ENCODE data around the gene CCDC188.

The CCDC188 gene

DNA sequence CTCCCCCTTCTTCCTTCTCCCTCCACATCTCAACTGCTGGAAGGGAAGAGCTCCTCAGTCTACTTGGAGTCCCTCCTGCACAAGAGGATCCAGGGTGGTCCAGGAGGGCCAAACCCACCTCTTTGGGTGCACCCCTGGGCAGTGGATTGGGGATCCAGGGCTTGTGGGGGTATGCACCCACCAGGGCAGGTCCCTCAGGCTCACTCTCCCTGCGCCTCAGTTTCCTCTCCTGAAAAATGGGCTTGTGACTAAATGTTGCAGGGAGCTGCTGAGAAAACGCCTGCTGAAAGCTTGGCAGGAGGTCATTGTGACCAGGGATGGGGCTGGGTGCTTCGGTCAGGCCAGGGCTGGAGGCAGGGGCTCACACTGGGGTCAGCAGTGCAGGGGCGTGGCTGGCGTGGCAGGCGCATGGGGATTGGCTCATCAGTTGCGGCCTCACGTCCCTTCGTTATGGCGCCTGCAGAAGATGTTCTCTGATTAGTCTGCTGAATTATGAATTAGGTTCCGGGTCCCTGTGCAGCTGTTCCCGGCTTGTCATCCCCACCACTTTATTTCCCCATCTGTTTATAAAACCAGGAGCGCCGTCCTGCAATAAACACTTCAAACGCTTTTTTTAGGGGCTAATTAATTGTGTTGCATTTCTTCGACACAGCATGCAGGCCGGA is 25.7 kb upstream of the CCDC188 start:
- H3K9me3 ChIP-seq (ENCODE audit: control insufficient read depth, insufficient read depth, low read length), result no peaks in the 10 kb centered on the region
- no peak overlapping the region for H3K9ac ChIP-seq (ENCODE audit: low read depth, low read length)
- H3K27ac ChIP-seq (ENCODE audit: low read depth, low read length), result no peak overlapping the region
- no peaks in the 10 kb centered on the region for H3K36me3 ChIP-seq (ENCODE audit: control insufficient read depth, insufficient read depth, low read length)
- H3K4me3 ChIP-seq (ENCODE audit: low read depth, low read length), result no peak overlapping the region
- H3K4me1 ChIP-seq (ENCODE audit: control insufficient read depth, insufficient read depth, low read length), result no peaks in the 10 kb centered on the region
- no peaks in the 10 kb centered on the region for H3K27me3 ChIP-seq (ENCODE audit: control insufficient read depth, insufficient read depth, low read length)

DNA sequence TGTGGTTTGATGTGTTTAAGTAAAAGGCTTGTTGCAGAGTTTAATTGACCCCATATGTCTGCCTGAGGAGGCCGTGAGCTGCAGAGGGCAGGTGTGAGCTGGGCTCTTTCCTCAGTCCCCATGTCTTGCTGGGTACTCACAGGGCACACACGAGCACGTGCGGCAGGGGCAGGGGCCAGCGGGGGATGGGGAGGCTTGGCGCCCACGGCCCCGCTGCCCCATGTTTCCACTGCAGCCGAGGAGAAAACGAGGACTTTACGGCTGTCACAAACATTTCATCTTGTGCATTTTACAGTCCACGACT is 24.7 kb upstream of the CCDC188 start:
- Histone ChIP-seq H3K27me3 (ENCODE audit: control insufficient read depth, insufficient read depth, low read length) (no peaks in the 10 kb centered on the region), H3K36me3 (ENCODE audit: control insufficient read depth, insufficient read depth, low read length) (no peaks in the 10 kb centered on the region), H3K9ac (ENCODE audit: low read depth, low read length) (no peak overlapping the region), H3K4me1 (ENCODE audit: control insufficient read depth, insufficient read depth, low read length) (no peaks in the 10 kb centered on the region), H3K27ac (ENCODE audit: low read depth, low read length) (no peak overlapping the region), H3K9me3 (ENCODE audit: control insufficient read depth, insufficient read depth, low read length) (no peaks in the 10 kb centered on the region), H3K4me3 (ENCODE audit: low read depth, low read length) (no peak overlapping the region)

DNA sequence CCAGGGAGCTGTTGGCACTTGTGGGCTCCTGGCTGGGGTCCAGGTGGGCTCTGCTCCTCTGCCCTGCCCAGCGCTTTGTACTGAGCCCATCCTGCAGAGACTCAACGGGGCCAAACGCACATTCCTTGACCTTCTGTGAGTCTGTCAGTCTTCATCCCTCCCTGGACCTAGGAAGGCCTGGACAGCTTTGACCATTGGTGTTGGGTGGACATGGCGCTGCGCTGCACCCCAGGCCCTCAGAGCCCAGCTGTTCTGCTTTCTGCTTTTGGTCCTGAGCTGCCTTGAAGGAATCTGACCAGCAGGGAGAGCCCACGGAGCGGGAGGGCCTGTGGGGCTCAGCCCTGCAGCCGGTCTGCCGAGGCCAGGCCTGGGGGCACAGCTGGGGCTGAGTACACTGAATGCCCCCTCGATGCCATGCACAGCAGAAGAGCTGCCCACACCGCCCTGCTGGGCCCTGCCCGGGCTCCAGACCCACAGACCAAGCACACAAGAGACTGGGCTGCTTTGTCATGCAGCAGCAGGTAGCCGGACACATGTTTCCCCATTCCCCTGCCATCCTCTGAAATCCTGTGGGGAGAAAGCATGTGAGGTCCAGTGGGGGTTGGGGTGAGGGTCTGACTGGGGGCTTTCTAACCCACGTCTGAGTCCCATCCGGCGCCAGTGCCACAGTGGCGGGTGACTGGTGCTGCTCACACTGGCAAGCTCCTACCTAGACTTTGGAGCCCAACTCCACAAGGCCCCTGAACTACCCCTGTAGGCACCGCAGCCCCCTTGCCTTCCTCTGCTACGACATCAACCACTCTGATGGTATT is 24.1 kb upstream of the CCDC188 start:
- Histone ChIP-seq H3K27me3 (ENCODE audit: control insufficient read depth, insufficient read depth, low read length) (no peaks in the 10 kb centered on the region), H3K9ac (ENCODE audit: low read depth, low read length) (no peak overlapping the region), H3K27ac (ENCODE audit: low read depth, low read length) (no peak overlapping the region), H3K9me3 (ENCODE audit: control insufficient read depth, insufficient read depth, low read length) (no peaks in the 10 kb centered on the region), H3K4me1 (ENCODE audit: control insufficient read depth, insufficient read depth, low read length) (no peaks in the 10 kb centered on the region), H3K4me3 (ENCODE audit: low read depth, low read length) (no peak overlapping the region), H3K36me3 (ENCODE audit: control insufficient read depth, insufficient read depth, low read length) (no peaks in the 10 kb centered on the region)

DNA sequence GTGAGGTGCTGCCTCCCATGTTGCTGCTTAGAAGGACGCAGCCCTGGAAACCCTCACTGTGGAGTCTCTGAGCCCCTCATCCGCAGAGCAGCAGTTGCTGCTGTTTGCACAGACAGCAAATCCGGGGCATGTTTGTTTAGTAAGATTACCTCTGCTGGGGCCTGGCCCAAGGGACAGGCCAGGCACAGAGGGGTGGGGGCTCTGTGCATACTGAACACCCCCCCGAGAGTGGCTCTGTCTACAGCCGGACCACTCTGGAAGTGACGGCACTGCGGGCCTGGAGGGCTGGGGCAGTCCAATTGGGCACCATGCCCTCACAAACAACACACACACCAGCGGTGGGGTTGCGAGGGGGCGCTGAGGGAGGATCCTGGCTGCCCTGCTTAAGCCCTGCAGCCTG is 22.9 kb upstream of the CCDC188 start:
- H3K27ac ChIP-seq (ENCODE audit: low read depth, low read length), result no peak overlapping the region
- no peaks in the 10 kb centered on the region for H3K9me3 ChIP-seq (ENCODE audit: control insufficient read depth, insufficient read depth, low read length)
- no peak overlapping the region for H3K9ac ChIP-seq (ENCODE audit: low read depth, low read length)
- H3K4me1 ChIP-seq (ENCODE audit: control insufficient read depth, insufficient read depth, low read length), result no peaks in the 10 kb centered on the region
- H3K27me3 ChIP-seq (ENCODE audit: control insufficient read depth, insufficient read depth, low read length), result no peaks in the 10 kb centered on the region
- H3K4me3 ChIP-seq (ENCODE audit: low read depth, low read length), result no peak overlapping the region
- no peaks in the 10 kb centered on the region for H3K36me3 ChIP-seq (ENCODE audit: control insufficient read depth, insufficient read depth, low read length)

DNA sequence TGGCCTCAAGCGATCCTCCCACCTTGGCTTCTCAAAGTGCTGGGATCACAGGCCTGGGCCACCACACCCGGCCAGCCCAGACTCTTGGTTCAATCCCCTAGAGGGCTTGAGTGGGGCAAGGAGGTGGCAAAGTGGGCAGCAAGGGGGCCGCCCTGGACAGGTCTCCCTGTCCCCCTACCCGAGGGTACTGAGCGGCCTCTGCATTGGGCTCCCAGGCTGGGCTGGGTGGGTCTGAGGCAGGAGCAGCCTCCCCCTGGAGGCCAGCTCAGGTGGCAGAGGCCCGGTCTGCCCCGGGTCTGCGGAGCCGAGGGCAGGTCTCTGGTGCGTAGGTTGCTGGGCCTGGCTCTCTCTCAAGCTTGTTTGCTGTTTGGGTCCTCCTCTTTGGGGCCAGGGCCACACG is 22.4 kb upstream of the CCDC188 start:
- H3K9me3 ChIP-seq (ENCODE audit: control insufficient read depth, insufficient read depth, low read length), result no peaks in the 10 kb centered on the region
- no peaks in the 10 kb centered on the region for H3K27me3 ChIP-seq (ENCODE audit: control insufficient read depth, insufficient read depth, low read length)
- H3K9ac ChIP-seq (ENCODE audit: low read depth, low read length), result no peak overlapping the region
- no peaks in the 10 kb centered on the region for H3K36me3 ChIP-seq (ENCODE audit: control insufficient read depth, insufficient read depth, low read length)
- no peak overlapping the region for H3K4me3 ChIP-seq (ENCODE audit: low read depth, low read length)
- no peaks in the 10 kb centered on the region for H3K4me1 ChIP-seq (ENCODE audit: control insufficient read depth, insufficient read depth, low read length)
- no peak overlapping the region for H3K27ac ChIP-seq (ENCODE audit: low read depth, low read length)

DNA sequence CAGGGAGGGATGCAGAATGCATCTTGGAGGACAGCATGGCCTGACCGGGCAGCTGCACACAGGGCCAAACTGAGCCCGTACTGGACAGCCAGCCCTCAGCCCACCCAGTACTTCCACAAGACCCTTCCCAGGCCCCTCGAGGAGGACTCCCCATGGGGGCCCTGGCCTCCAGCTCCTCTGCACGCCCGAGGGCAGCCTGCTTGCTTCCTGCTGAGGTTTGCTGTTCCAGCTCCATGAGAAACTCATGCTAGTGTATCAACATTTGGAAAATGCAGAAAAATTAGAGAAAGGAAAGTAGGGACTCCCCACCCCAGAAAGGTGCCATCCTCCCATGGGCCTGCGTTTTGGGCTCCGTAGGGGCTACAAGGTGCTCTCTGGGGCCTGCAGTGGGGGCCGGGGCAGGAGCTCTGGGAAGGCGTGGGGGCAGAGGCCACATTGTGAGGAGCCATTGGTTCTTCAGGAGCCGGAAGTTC is 21.3 kb upstream of the CCDC188 start:
- Histone ChIP-seq H3K4me3 (ENCODE audit: low read depth, low read length) (no peak overlapping the region), H3K36me3 (ENCODE audit: control insufficient read depth, insufficient read depth, low read length) (no peaks in the 10 kb centered on the region), H3K9ac (ENCODE audit: low read depth, low read length) (no peak overlapping the region), H3K9me3 (ENCODE audit: control insufficient read depth, insufficient read depth, low read length) (no peaks in the 10 kb centered on the region), H3K27ac (ENCODE audit: low read depth, low read length) (no peak overlapping the region), H3K27me3 (ENCODE audit: control insufficient read depth, insufficient read depth, low read length) (no peaks in the 10 kb centered on the region), H3K4me1 (ENCODE audit: control insufficient read depth, insufficient read depth, low read length) (no peaks in the 10 kb centered on the region)

DNA sequence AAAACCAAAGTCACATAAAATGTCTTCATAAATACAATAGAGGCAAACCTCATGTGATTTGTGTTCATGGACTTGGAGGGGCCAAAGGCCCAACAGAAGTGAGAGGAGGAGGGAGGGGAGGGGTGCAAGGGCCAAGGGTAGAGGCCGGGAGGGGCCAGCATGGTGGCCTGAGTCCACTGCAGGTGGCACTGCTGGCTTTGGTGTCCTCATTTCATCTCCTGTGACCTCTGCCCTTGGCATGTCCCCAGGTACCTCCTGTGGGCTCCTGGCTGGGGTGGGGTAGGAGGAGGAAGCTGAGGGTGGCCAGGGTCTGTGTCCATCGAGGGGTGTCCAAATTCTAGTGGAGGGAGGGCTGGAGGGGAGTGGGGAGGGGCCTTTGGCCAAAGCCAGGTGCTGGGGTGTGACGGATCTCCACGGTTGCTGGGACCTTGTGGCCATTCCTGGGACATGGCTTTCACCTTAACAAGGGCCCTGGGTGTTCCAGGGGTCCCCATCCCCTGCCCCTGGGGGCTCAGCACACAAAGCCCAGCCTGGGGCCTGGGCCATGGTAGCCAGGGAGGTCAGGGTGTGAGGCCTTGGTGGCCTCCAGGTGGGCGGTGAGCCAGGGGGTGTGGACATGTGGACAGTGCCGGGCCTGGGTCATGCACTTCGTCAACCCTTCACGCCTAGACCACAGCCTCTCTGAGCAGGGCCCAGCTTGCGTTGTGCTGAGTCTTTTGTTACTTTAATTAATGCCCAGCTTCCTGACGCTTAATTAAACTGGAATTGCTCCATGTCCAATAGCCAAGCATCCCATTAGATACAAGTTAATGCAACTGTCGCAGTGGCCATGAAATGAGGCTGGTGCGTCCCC is 20.7 kb upstream of the CCDC188 start:
- Histone ChIP-seq H3K4me1 (ENCODE audit: control insufficient read depth, insufficient read depth, low read length) (no peaks in the 10 kb centered on the region), H3K36me3 (ENCODE audit: control insufficient read depth, insufficient read depth, low read length) (no peaks in the 10 kb centered on the region), H3K4me3 (ENCODE audit: low read depth, low read length) (no peak overlapping the region), H3K9me3 (ENCODE audit: control insufficient read depth, insufficient read depth, low read length) (no peaks in the 10 kb centered on the region), H3K27me3 (ENCODE audit: control insufficient read depth, insufficient read depth, low read length) (no peaks in the 10 kb centered on the region), H3K9ac (ENCODE audit: low read depth, low read length) (no peak overlapping the region), H3K27ac (ENCODE audit: low read depth, low read length) (no peak overlapping the region)

DNA sequence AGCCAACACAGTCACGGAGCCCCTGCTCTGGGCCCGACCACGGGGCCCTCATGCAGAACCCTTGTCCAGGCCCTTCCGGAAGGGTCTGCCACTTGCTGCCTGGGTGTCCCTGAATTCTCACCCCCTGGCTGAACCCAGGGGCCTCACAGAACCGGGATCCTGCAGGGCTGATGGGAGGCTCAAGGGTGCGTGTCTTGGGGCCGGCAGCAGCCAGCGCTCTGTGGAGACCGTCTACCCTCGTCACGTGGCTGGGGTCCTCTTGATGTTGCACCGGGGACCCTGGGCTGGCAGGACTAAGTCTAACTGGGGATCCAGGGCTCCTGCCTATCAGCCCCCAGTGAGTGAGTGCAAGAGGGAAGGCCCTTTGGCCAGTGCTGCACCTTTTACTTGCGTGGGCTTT is 19.3 kb upstream of the CCDC188 start:
- no peak overlapping the region for H3K9ac ChIP-seq (ENCODE audit: low read depth, low read length)
- H3K4me3 ChIP-seq (ENCODE audit: low read depth, low read length), result no peak overlapping the region
- no peaks in the 10 kb centered on the region for H3K4me1 ChIP-seq (ENCODE audit: control insufficient read depth, insufficient read depth, low read length)
- H3K9me3 ChIP-seq (ENCODE audit: control insufficient read depth, insufficient read depth, low read length), result no peaks in the 10 kb centered on the region
- H3K27me3 ChIP-seq (ENCODE audit: control insufficient read depth, insufficient read depth, low read length), result no peaks in the 10 kb centered on the region
- no peak overlapping the region for H3K27ac ChIP-seq (ENCODE audit: low read depth, low read length)
- H3K36me3 ChIP-seq (ENCODE audit: control insufficient read depth, insufficient read depth, low read length), result no peaks in the 10 kb centered on the region

DNA sequence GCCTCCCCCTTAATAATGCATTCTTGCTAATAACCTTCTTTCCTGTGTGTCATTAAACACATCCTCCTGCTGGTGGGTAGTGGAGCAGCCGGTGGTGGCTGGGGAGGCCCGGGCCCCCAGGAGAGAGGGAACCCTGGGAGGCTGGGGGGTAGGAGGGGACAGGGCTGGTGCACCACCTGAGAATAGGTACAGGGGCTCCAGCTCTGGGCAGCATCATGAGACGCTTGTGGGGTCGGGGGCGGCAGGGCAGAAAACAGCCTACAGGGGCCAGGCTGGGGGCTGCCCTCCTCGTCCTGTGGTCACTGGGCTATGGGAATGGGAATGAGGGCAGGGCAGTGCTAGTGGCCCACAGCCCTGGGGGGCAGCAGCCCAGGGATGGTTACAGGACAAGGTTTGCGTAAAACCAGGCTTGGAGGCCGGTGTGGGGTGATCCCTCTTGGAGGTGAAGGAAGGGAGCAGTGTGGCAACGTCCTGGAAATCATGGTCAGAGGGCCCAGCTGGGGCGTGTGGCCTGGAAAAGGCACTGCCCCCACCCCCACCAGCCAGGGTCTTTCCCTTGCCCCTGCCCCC is 18.5 kb upstream of the CCDC188 start:
- Histone ChIP-seq H3K4me3 (ENCODE audit: low read depth, low read length) (no peak overlapping the region), H3K4me1 (ENCODE audit: control insufficient read depth, insufficient read depth, low read length) (no peaks in the 10 kb centered on the region), H3K27ac (ENCODE audit: low read depth, low read length) (no peak overlapping the region), H3K36me3 (ENCODE audit: control insufficient read depth, insufficient read depth, low read length) (no peaks in the 10 kb centered on the region), H3K27me3 (ENCODE audit: control insufficient read depth, insufficient read depth, low read length) (no peaks in the 10 kb centered on the region), H3K9me3 (ENCODE audit: control insufficient read depth, insufficient read depth, low read length) (no peaks in the 10 kb centered on the region), H3K9ac (ENCODE audit: low read depth, low read length) (no peak overlapping the region)

DNA sequence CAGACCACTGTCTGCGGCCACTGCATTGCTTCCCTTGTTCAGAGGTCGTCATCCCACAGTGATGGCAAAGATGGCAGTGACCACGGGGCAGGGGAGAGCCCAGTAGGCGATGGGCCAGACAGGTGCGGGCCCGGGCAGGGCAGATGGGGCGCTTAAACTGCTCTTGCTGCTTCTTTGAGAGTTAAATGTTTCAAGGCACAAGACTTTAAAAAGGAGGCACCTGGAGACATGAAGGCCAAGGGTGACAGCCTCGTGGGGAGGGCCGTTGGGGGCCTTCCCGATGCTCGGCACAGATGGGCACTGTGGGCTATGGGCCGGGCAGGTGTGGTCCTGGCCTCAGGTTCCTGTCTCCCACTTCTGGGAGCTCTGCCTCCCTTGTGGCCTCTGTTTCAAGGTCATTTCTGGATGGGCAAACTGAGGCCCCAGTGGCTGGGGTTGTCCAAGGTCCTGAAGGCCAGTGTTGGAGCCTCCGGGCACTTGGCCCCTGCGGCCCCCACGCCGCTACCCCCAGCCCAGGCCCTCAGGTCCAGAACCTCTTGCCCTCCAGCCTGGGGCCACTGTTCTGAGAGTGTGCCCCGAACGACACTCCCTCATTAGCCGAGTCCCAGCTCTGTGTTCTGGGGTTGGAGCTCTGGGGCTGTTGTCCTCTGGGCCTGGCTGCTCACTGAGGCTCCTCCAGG is 16.9 kb upstream of the CCDC188 start:
- Histone ChIP-seq H3K36me3 (ENCODE audit: control insufficient read depth, insufficient read depth, low read length) (no peaks in the 10 kb centered on the region), H3K27me3 (ENCODE audit: control insufficient read depth, insufficient read depth, low read length) (no peaks in the 10 kb centered on the region), H3K4me3 (ENCODE audit: low read depth, low read length) (no peak overlapping the region), H3K9me3 (ENCODE audit: control insufficient read depth, insufficient read depth, low read length) (no peaks in the 10 kb centered on the region), H3K4me1 (ENCODE audit: control insufficient read depth, insufficient read depth, low read length) (no peaks in the 10 kb centered on the region), H3K9ac (ENCODE audit: low read depth, low read length) (no peak overlapping the region), H3K27ac (ENCODE audit: low read depth, low read length) (no peak overlapping the region)
